ENCODE data around the gene EIF3D.

- TF ChIP-seq CTCF (conservative IDR thresholded peaks at IDR 0.05): no peak
- no peak for TF ChIP-seq ZFX (IDR thresholded peaks at IDR 0.05)
Observed at GRCh38 chr22:36467946-36468345, 61.0 kb downstream of the EIF3D start.
